ENCODE measurements around the gene SEL1L2.
A peak's percentile ranks its signal among the peaks of the same experiment; 100 is the strongest.

Gene SEL1L2

DNA sequence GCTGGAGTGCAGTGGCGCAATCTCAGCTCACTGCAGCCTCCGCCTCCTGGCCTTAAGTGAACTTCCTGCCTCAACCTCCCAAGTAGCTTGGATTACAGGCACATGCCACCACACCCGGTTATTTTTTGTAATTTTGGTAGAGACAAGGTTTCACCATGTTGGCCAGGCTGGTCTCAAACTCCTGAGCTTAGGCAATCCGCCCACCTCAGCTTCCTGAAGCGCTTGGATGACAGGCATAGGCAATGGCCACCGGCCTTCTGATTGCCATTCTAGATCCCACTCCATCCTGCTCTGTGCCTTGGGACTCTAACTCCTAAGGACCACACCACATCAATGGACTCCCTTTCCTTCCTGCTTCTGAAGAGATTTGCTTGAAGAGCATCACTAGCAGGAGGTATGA lies 60.6 kb downstream of the SEL1L2 start:
- DNase-seq, result no peak

GRCh38 chr20:13928901-13929300 lies 61.5 kb downstream of the SEL1L2 start:
- DNase-seq, result no peak

DNA sequence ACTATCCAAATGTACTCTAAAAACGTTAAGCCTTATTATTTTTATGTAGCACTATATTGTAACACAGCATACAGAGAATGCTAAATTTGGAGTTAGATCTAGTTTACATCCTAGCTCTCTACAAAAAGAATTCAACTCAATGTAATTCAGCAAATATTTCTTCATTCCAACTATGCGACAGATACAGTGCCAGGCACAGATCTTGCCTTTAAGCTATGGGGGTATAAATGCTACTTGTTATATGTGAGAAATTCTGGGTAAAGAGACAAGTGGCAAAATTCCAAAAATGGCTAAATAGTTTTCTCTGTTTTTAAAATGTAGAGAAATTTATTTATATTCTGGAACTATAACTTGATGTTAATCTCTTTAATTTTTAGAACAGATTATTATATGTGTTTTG lies 63.2 kb downstream of the SEL1L2 start:
- no peak for DNase-seq

DNA sequence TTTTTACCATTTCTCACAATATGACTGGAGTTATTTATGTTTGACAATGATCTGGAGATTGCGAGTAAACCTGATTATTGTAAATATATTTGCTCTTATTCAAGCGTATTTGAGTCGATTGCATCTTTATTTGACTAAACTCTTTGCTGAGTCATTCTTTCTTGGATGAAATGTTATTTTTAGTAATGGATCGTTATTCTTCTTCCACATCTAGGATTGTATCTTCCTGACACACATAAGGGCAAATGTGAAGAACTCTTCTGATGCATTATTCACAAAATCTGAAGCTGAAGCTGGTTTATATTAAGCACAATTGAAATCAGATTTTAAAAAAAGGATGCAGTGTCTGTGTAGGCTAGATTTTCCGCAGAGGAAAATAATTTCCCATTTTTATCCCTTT lies 68.2 kb downstream of the SEL1L2 start:
- DNase-seq, result no peak

DNA sequence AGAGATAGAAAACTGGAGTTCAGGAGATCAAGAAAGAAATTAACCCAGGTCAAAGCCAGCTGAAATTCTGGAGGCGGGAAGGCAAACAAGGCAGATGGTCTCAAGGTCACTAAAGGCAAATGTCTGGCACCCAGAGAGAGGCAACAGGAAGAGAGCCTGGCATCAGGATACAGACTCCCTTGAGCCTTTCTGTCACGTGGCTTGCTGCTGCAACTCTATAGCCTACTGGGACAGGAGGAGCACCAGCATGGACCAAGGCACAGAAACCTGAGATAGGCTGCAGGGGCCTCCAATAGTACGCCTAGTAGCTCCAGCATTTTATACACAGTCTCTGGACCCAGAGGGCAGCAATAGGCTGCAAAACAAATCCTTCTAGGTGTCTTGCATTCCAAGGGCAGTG lies 75.1 kb downstream of the SEL1L2 start:
- no peak for DNase-seq

DNA sequence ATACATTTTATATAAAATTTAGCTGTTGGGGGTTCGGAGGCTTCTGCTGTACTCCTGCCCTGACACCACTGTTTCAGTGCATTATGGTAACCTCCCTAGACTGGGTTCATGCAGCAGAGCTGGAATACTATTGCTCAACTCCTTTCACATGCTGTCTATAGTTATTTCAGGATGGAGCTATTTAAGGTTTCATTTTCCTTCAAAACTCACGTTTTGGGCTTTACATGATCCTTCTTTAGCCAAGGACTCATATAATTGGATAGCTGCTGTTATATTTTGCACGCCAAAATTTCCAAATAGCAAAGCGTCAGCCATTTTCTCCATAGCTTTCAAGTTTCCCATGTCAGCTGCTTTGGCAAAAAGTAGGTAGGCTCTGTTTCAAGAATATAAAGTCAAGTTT lies 76.8 kb downstream of the SEL1L2 start:
- no peak for DNase-seq

DNA sequence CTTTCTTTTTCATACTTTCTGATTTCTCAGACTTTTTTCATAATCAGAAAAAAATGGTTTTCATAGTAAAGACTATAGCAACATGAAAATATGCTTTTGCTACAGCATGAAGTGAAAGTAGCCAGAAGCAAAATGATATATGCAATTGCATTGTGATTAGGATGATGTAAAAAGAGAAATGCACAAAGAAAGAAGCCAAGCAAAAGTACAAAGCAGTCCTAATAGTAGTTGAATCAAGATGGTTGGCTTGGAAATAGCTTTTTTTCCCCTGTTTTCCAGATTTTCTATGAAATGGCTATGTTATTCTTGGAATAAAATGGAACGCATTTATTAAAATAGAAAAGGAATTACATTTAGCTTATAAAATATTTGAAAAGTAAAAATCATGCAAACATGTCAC lies 77.3 kb downstream of the SEL1L2 start:
- no peak for DNase-seq

DNA sequence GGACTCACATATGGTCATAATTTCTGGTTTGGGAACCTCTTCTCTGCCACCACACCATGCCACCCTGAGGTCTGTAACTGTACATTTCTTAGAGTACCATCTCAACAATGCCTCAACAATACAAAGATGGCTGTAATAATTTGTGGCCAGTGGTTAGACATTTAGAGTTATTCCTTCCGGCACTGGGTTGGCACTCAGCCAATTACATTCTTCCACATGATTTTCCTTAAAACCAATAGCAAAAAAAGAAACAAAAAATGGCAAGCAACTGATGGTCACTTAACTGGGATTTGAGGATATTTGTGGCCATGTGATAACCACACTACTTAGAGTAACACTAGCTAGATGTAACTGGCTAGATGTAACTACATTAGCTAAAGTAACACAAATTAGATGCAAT lies 79.9 kb downstream of the SEL1L2 start:
- no peak for DNase-seq

DNA sequence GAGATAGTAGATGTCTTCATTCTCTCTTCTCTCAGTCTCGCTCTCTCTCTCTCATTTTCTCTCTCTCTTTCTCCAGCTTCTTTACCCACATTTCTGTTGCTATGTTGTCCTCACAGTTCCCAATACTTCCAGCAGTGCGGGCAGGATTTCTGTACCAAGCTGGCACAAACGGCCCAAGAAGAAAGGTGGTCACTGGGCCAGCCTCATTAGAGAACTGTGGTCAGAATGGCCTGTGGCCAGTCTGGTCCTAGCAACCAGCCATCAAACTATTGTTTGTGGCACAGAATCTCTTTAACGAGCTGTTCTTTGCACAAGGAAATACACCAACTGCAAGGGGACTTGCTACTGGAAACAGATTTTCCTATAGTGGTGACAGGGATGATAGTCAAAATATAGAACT lies 81.3 kb downstream of the SEL1L2 start:
- no peak for DNase-seq

GRCh38 chr20:13904766-13905165 lies 85.6 kb downstream of the SEL1L2 start:
- no peak for DNase-seq

- no peak for DNase-seq
Observed at GRCh38 chr20:13900496-13900895, 89.9 kb downstream of the SEL1L2 start.

GRCh38 chr20:13898012-13898612 lies 92.3 kb downstream of the SEL1L2 start:
- peak; percentile 18 for DNase-seq

DNA sequence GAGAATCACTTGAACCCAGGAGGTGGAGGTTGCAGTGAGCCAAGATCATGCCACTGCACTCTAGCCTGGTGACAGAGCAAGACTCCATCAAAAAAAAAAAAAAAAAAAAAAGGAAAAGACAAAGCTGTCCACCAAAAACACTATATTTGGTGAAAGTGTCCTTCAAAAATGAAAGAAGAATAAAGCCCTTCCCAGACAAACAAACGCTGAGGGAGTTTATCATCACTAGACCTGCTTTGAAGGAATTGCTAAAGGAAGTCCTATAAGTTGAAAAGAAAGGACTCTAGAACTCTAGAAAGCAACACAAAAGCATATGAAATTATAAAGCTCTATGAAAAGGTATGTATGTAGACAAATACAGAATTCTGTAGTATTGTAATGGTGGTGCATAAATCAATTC lies 98.8 kb downstream of the SEL1L2 start:
- no peak for DNase-seq

- no peak for DNase-seq
Observed at GRCh38 chr20:13884803-13885202, 105.6 kb downstream of the SEL1L2 start.

GRCh38 chr20:13883425-13883824 lies 107.0 kb downstream of the SEL1L2 start:
- DNase-seq, result no peak

GRCh38 chr20:13878566-13878965 lies 111.8 kb downstream of the SEL1L2 start:
- no peak for DNase-seq

DNA sequence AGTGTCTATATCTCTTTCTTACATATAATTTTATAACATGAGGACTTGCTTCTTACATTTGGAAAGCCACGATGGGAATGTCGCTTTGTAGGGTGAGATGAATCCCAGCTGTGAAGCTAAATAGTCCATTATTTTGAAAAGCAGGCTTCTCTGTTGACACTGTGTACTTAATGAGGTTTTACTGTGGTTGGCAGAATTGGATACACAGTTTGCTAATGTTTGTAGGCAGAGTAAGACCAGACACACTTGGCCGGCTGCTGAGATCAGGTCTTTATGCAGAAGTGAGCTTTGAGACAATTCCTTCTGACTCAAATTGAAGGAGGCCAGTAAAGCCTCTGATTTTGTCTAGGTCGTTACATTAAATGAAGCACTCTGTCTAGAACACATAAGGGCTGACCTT lies 112.6 kb downstream of the SEL1L2 start:
- no peak for DNase-seq

GRCh38 chr20:13875265-13875811 lies 115.1 kb downstream of the SEL1L2 start:
- no peak for DNase-seq

DNA sequence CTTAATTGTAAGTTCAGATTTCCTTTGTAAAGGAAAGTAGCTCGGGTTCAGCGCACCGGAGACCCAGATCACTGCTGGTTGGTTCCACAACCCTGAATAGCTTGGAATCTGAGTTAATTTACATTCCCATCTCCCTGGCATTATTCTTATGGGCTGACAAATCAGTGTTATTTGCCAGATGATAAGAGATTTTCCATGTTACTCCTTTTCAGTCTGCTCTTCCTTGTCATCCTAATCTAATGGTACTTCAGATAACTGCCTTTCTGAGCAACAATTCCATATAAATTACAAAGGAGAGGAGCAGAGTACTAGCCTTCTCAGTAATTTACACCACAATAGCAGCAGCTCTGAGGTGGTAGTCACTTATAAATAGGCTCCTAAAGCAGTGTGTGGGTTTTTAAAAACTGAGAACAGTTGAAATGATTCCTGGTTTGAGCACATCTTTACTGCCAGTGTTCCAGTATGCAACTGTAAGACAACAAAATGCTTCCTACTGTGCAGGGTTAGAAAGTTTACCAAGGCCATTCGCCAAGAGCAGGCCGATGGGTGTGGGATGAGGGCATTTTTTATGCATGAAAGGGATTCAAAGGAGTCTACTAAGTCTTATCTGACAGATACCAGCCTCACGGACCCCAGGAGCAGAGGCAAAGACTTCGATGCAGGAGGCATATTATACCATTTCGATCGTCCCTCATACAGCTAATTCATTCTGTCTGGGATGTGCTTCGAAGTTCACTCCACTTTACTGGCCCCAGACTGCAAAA lies 115.8 kb downstream of the SEL1L2 start:
- no peak for DNase-seq

GRCh38 chr20:13873831-13874230 lies 116.6 kb downstream of the SEL1L2 start:
- no peak for DNase-seq

- no peak for DNase-seq
Observed at GRCh38 chr20:13870170-13870748, 120.2 kb downstream of the SEL1L2 start.

- DNase-seq, result no peak
Observed at GRCh38 chr20:13868331-13868730, 122.1 kb downstream of the SEL1L2 start.

DNA sequence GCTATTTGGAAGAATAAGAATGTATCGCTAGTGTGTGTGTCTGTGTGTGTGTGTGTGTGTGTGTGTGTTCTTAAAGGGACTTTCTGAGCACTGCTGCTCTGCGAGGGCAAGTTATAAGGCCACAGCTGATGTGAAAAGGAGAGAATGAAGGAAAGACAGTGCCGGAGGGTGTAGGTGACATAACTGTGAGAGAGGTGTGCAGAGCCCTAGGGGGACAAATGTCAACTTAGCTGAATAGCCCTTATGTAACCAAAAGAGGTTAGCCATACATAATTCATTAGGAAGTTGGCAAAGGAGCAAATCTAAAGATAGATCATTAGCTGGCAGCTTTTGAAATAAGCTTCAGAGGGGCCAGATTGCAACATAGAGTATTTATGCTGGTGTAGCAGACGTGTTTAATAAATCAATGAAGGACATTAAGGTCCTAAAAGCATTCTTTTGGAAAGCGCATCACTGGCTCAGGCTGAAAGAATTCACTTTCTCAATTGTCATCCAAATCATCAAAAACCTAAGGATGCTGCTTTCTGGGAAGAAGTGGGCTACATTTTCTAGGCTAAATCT lies 124.5 kb downstream of the SEL1L2 start:
- no peak for DNase-seq

- no peak for DNase-seq
Observed at GRCh38 chr20:13865156-13865555, 125.3 kb downstream of the SEL1L2 start.

Measured in RPMI8226 (cell line).